H9 (cell line): ENCODE data around the gene AMZ2. TPM values are rescaled to one million over a fixed set of nuclear protein-coding genes. Genes with fewer than 3 reads are reported as not detected.
"Not testable (repeated sequence)": the region's sequence is repeated elsewhere in the genome, so short reads cannot be mapped to it uniquely, and the experiment has no call there.

Experiments
- DNase-seq: peaks from one replicate; pipeline ENCODE4 v3.0.0-alpha.2; 2017
- H2AFZ ChIP-seq: one replicate; pipeline ENCODE4 v1.6.1; 2013; ENCODE audit warnings: mild to moderate bottlenecking, low read length, control low read depth, moderate library complexity
- H2AK5ac ChIP-seq: 2 replicates; pipeline ENCODE4 v1.6.1; 2013; ENCODE audit warnings: low read length, control low read depth, mixed read lengths; ENCODE audit not compliant: insufficient read length
- H2BK120ac ChIP-seq: one replicate; pipeline ENCODE4 v1.6.1; 2013; ENCODE audit warnings: low read depth, mild to moderate bottlenecking, low read length, control low read depth, inconsistent platforms; ENCODE audit not compliant: poor library complexity, severe bottlenecking
- H2BK12ac ChIP-seq: 2 replicates; pipeline ENCODE4 v1.6.1; 2013; ENCODE audit warnings: low read length, control low read depth, mixed read lengths, low read depth; ENCODE audit not compliant: insufficient read length
- H2BK15ac ChIP-seq: 2 replicates; pipeline ENCODE4 v1.6.1; 2013; ENCODE audit warnings: low read depth, low read length, control low read depth
- H2BK20ac ChIP-seq: one replicate; pipeline ENCODE4 v1.6.1; 2013; ENCODE audit warnings: low read depth, mild to moderate bottlenecking, low read length, control low read depth, inconsistent platforms; ENCODE audit not compliant: poor library complexity, severe bottlenecking
- H2BK5ac ChIP-seq: 2 replicates; pipeline ENCODE4 v1.6.1; 2013; ENCODE audit warnings: low read length, control low read depth, mixed read lengths; ENCODE audit not compliant: insufficient read length
- H3K14ac ChIP-seq: 2 replicates; pipeline ENCODE4 v1.6.1; 2013; ENCODE audit warnings: low read length, control low read depth; ENCODE audit not compliant: insufficient read depth
- H3K18ac ChIP-seq: 2 replicates; pipeline ENCODE4 v1.6.1; 2013; ENCODE audit warnings: low read depth, mild to moderate bottlenecking, mixed read lengths, low read length, control low read depth; ENCODE audit not compliant: insufficient read length
- H3K23ac ChIP-seq: 2 replicates; pipeline ENCODE4 v1.6.1; 2013; ENCODE audit warnings: low read length, control low read depth, mixed read lengths, low read depth; ENCODE audit not compliant: insufficient read length
- H3K23me2 ChIP-seq: 2 replicates; pipeline ENCODE4 v1.6.1; 2013; ENCODE audit warnings: low read depth, mild to moderate bottlenecking, mixed read lengths, low read length, control low read depth; ENCODE audit not compliant: insufficient read length, poor library complexity, severe bottlenecking
- H3K27ac ChIP-seq: 2 replicates; pipeline ENCODE4 v1.5.1; 2013; ENCODE audit warnings: low read length, control low read depth, mixed read lengths, low read depth; ENCODE audit not compliant: insufficient read length
- H3K27me3 ChIP-seq: 2 replicates; pipeline ENCODE4 v1.6.1; 2013; ENCODE audit warnings: low read length, control low read depth, inconsistent platforms; ENCODE audit not compliant: insufficient read depth
- H3K4ac ChIP-seq: 2 replicates; pipeline ENCODE4 v1.6.1; 2013; ENCODE audit warnings: low read depth, mild to moderate bottlenecking, control low read depth, inconsistent platforms, low read length, moderate library complexity
- H3K4me1 ChIP-seq: 2 replicates; pipeline ENCODE4 v1.6.1; 2013; ENCODE audit warnings: low read length, control low read depth, inconsistent platforms; ENCODE audit not compliant: insufficient read depth
- H3K4me2 ChIP-seq: 2 replicates; pipeline ENCODE4 v1.6.1; 2013; ENCODE audit warnings: low read length, control low read depth, mixed read lengths; ENCODE audit not compliant: insufficient read length, insufficient read depth
- H3K56ac ChIP-seq: 2 replicates; pipeline ENCODE4 v1.6.1; 2013; ENCODE audit warnings: low read depth, mild to moderate bottlenecking, mixed read lengths, low read length, control low read depth; ENCODE audit not compliant: insufficient read length
- H3K79me1 ChIP-seq: 2 replicates; pipeline ENCODE4 v1.6.1; 2013; ENCODE audit warnings: low read depth, mild to moderate bottlenecking, moderate library complexity, low read length, control low read depth, inconsistent platforms; ENCODE audit not compliant: insufficient read depth, poor library complexity, severe bottlenecking
- H3K79me2 ChIP-seq: 2 replicates; pipeline ENCODE4 v1.6.1; 2013; ENCODE audit warnings: low read length, control low read depth, inconsistent platforms; ENCODE audit not compliant: insufficient read depth
- H3K9ac ChIP-seq: 2 replicates; pipeline ENCODE4 v1.6.1; 2013; ENCODE audit warnings: low read length, control low read depth, mixed read lengths; ENCODE audit not compliant: insufficient read length; ENCODE audit errors: extremely low read depth
- H3K9me3 ChIP-seq: one replicate; pipeline ENCODE4 v1.6.1; 2013; ENCODE audit warnings: low read depth, low read length, inconsistent platforms; ENCODE audit not compliant: control insufficient read depth
- H3T11ph ChIP-seq: one replicate; pipeline ENCODE4 v1.6.1; 2013; ENCODE audit warnings: mild to moderate bottlenecking, low read length, control low read depth, inconsistent platforms
- H4K20me1 ChIP-seq: one replicate; pipeline ENCODE4 v1.6.1; 2013; ENCODE audit not compliant: control insufficient read depth, insufficient read length, insufficient read depth
- H4K5ac ChIP-seq: 2 replicates; pipeline ENCODE4 v1.6.1; 2013; ENCODE audit warnings: low read depth, mild to moderate bottlenecking, mixed read lengths, low read length, control low read depth; ENCODE audit not compliant: insufficient read length
- H4K8ac ChIP-seq: replicated peaks from 2 replicates; pipeline ENCODE4 v1.6.1; 2013; ENCODE audit warnings: low read length, control low read depth, mixed read lengths, low read depth; ENCODE audit not compliant: insufficient read length
- H4K91ac ChIP-seq: 2 replicates; pipeline ENCODE4 v1.6.1; 2013; ENCODE audit warnings: low read depth, mild to moderate bottlenecking, moderate library complexity, mixed read lengths, low read length, control low read depth; ENCODE audit not compliant: insufficient read length
- H3K27ac Mint-ChIP-seq, 3 experiments: 2 replicates in 2 of 3; 3 replicates in 1 of 3; pipeline ENCODE4 v1.8.0; 2020 to 2021; ENCODE audit warnings: mixed read lengths in 3 of 3, mild to moderate bottlenecking in 1 of 3, moderate library complexity in 1 of 3
- H3K27me3 Mint-ChIP-seq: 2 replicates; pipeline ENCODE4 v1.8.0; 2021; ENCODE audit warnings: low read depth, mild to moderate bottlenecking, moderate library complexity, mixed read lengths
- H3K36me3 Mint-ChIP-seq, 3 experiments: 2 replicates in 2 of 3; 3 replicates in 1 of 3; pipeline ENCODE4 v1.8.0; 2020 to 2021; ENCODE audit warnings: low read depth in 3 of 3, mixed read lengths in 3 of 3; ENCODE audit not compliant: insufficient read depth in 1 of 3
- H3K4me1 Mint-ChIP-seq, 2 experiments: 2 replicates each; pipeline ENCODE4 v1.8.0; 2020; ENCODE audit warnings: mixed read lengths in 2 of 2
- H3K4me3 Mint-ChIP-seq, 2 experiments: 2 replicates in 1 of 2; 3 replicates in 1 of 2; pipeline ENCODE4 v1.8.0; 2020 to 2021; ENCODE audit warnings: mild to moderate bottlenecking in 2 of 2, mixed read lengths in 2 of 2, moderate library complexity in 1 of 2
- H3K9me3 Mint-ChIP-seq, 2 experiments: 2 replicates in 1 of 2; 3 replicates in 1 of 2; pipeline ENCODE4 v1.8.0; 2020; ENCODE audit warnings: mild to moderate bottlenecking in 2 of 2, mixed read lengths in 2 of 2, moderate library complexity in 1 of 2
- WGBS: extraction: QIAGEN DNeasy Blood & Tissue Kit; methylation state at CpG from one replicate; pipeline ENCODE4 v1.1.7; 2013; ENCODE audit warnings: missing lambda C conversion rate, low lambda C conversion rate, mixed read lengths; ENCODE audit not compliant: insufficient read length; ENCODE audit errors: extremely low coverage; 5-methylcytosine and 5-hydroxymethylcytosine counted together
- total RNA-seq: library from RNA; stranded (reverse); gene quantifications from 2 replicates; pipeline ENCODE4 v1.2.1, GENCODE V29; 2021

The AMZ2 gene
- total RNA-seq, 1 experiment from 2014 or later: 82.6 TPM

DNA sequence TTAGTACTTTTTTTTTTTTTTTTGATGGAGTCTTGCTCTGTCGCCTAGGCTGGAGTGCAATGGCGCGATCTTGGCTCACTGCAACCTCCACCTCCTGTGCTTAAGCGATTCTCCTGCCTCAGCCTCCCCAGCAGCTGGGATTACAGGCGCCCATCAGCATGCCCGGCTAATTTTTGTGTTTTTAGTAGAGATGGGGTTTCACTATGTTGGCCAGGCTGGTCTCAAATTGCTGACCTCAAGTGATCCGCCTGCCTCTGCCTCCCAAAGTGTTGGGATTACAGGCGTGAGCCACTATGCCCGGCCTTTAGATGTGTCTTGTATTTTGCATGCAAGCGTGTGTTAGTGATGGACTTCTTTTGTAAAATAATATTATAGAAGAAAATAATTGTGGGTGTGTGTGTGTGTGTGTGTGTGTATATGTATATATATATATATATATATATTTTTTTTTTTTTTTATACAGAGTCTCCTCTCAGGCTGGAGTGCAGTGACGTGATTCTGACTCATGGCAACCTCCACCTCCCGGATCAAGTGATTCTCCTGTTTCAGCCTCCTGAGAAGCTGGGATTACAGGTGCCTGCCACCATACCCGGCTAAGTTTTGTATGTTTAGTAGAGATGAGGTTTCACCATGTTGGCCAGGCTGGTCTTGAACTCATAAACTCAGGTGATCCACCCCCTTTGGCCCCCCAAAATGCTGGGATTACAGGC, 38.5 kb upstream of the AMZ2 start:
- not testable (repeated sequence) for H3K4ac ChIP-seq, H3K18ac ChIP-seq, H3K27ac Mint-ChIP-seq, H3K23me2 ChIP-seq, H2BK15ac ChIP-seq, H3K27ac ChIP-seq, H3K27me3 Mint-ChIP-seq, H4K91ac ChIP-seq, H4K8ac ChIP-seq, H3K79me2 ChIP-seq, H4K20me1 ChIP-seq, H2BK20ac ChIP-seq, H3T11ph ChIP-seq, H3K56ac ChIP-seq, H2AK5ac ChIP-seq, H3K14ac ChIP-seq, H3K4me2 ChIP-seq, H3K79me1 ChIP-seq, H3K4me3 Mint-ChIP-seq, H3K9ac ChIP-seq, H2BK120ac ChIP-seq, DNase-seq, H2AFZ ChIP-seq, H3K4me1 ChIP-seq, H3K27me3 ChIP-seq, H3K23ac ChIP-seq, H3K9me3 Mint-ChIP-seq, H2BK5ac ChIP-seq, H4K5ac ChIP-seq, H3K9me3 ChIP-seq, H2BK12ac ChIP-seq
- Mint-ChIP-seq H3K4me1 (peaks cover 8 to 10% of the 10 kb centered on the region in 2 experiments), H3K36me3 (peaks cover 8 to 33% (median 15%) of the 10 kb centered on the region in 3 experiments; a peak in 6 of 7 replicates)
- WGBS: no CpG with 5 or more reads among the region's 13 CpGs
